ENCODE measurements around the gene GSTK1.
"Not testable (repeated sequence)": the region's sequence is repeated elsewhere in the genome, so short reads cannot be mapped to it uniquely, and the experiment has no call there.

Gene GSTK1

DNA sequence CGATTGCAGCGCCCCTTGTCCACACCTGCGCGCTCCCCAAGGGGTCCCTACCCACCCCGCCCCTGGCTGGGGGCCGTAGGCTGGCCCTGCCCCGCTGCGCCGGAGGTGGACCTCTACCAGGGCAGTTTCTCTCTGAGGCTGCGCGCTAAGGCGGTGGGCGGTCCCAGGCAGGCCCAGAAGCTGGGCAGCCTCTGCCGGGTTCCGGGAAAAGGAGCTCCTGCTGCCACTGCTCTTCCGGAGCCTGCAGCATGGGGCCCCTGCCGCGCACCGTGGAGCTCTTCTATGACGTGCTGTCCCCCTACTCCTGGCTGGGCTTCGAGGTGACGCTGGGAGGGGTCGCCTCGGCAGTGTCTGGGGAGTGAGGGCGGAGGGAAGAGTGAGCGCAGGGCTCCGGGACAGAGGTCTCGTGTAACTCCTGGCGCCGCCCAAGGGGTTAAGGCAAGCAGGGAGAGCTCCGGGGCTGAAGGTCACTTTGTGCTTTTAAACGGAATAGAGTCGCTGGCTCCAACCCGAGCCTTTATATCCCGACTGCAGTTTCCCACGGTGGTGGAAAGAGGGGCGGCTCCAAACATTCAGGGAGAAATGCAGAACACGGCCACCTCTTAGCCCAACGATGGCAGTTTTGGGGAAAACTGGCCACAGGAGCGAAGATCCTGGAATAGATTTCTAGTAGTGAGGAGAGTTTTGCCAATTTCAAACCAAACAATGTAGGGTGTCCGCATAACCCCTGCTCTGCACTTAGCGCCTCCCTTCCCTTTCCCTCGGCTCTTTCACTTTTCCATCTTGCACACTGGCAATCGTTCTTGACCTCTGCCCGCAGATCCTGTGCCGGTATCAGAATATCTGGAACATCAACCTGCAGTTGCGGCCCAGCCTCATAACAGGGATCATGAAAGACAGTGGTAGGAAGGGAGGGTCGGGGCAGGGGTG, at the start of gene GSTK1:
Gene GSTK1 (plus strand): TSS at position 176 of the 930 bp plus-strand sequence. CDS start 73 bp downstream, at position 249.
- peak; percentile 86 for DNase-seq
- in situ Hi-C loops (cut with HindIII; ENCODE audit: low pct_ligation_motif_present, low pct_unique_long_range_greater_than_20kb, low sequenced_read_pairs), result no loop called here

DNA sequence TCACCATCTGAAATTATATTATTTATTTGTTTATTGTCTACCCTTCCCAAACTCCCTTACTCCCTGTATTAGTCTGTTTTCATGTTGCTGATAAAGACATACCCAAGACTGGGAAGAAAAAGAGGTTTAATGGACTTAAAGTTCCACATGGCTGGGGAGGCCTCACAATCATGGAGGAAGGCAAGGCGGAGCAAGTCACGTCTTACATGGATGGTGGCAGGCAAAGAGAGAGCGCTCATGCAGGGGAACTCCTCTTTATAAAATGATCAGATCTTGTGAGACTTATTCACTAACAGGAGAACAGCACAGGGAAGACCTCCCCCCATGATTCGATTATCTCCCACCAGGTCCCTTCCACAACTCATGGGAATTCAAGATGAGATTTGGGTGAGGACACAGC, 49.8 kb upstream of the GSTK1 start:
- DNase-seq, result not testable (repeated sequence)
- in situ Hi-C loops (cut with HindIII; ENCODE audit: low pct_ligation_motif_present, low pct_unique_long_range_greater_than_20kb, low sequenced_read_pairs), result loop anchor here (10.0 kb wide), 1 partner anchor 199 kb away; no protein-coding TSS in a partner anchor

DNA sequence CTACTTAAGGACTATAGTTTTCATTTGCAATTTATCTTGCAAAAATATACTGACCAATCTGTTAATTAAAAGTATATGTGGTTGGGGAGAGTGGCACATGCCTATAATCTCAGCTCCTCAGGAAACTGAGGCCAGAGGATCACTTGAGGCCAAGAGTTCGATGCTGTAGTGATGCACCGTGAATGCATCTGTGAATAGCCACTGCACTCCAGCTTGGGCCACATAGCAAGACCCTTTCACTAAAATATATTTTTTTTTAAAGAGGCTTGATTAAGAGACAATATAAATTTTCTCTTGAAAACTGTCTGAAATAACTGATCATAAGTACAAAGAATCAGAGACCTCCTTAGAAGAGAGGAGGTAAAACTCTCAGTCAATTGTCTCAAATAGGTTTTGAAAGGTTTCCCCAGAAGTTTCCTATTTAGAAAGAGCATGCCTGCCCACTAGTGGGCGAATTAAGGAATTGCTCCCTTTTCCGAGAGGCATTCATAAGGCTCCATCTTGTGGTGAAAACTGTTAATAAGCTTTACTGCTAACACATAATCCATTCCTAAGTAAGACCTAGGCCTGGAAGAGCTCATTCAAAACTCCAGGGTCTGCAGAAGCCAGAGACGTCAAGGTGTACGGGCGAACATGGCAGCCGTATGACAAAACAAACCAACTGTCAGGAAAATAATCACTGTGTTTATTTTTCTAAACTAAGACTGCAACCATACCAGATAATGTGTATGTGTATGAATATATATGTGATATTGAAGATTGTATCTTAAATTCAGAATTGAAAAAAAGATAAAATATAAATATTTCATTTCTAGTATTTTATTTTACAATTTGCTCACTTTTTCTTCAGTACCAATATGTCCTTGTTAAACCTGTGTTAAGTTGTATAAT, 48.2 kb upstream of the GSTK1 start:
- in situ Hi-C loops (cut with HindIII; ENCODE audit: low pct_ligation_motif_present, low pct_unique_long_range_greater_than_20kb, low sequenced_read_pairs), result loop anchor here (10.0 kb wide), 1 partner anchor 200 kb away; no protein-coding TSS in a partner anchor
- peak; percentile 91 for DNase-seq

DNA sequence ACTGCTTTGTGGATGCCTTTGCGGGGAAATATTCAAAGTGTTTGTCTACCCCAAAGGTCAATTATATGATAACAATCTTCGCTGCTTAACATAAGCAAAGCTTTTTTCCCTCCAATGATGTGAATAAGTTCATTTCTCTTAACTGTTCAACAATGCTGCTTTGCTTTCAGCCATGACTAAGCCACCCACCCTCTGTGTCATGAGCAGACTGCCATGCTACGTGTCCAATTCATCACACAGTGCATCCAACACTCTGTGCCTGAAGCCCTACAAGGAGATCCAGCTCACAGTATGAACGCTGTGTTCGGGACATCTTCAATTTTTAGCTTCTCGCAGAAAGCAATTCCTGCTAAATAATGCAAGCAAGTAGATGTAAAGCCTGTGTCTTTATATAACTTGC, 47.1 kb upstream of the GSTK1 start:
- no peak for DNase-seq
- in situ Hi-C loops (cut with HindIII; ENCODE audit: low pct_ligation_motif_present, low pct_unique_long_range_greater_than_20kb, low sequenced_read_pairs), result loop anchor here (10.0 kb wide), 1 partner anchor 201 kb away; no protein-coding TSS in a partner anchor

DNA sequence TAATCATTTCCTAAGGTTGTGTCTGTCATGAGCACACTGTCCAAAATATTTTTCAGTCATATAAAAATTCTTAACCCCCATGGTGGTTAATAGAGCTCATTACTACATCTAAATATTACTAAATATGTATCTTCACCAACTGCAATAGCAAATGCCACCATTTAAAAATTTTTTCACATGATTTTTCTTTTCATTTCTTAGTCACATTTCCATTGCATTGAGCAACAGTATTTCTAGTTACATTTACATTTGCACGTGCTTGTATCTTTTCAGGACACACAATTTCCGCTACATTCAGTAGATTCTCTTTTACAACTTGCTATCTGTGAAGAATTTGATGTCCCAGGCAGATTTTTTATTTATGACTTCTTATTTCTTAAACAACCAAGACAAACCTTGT, 46.6 kb upstream of the GSTK1 start:
- in situ Hi-C loops (cut with HindIII; ENCODE audit: low pct_ligation_motif_present, low pct_unique_long_range_greater_than_20kb, low sequenced_read_pairs), result loop anchor here (10.0 kb wide), 1 partner anchor 202 kb away; no protein-coding TSS in a partner anchor
- no peak for DNase-seq

DNA sequence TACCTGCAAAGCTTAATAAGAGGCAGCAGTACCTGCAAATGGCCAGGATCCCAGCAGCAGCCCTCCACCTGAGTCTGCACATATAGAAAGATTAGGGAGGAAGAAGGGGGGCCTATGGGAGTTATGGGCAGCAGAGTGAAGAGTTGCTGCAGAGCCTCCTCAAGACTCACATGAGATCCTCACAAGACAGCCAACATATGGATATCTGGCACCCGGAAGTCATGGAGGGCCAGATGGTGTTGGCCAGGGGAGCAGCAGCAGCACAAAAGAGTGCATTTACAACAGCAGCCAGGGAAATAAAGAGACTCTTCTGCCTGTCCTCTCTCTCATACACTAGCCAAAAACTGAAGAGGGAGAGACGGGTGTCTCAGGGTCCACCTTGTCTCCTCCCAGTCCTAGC, 45.4 kb upstream of the GSTK1 start:
- no peak for DNase-seq
- in situ Hi-C loops (cut with HindIII; ENCODE audit: low pct_ligation_motif_present, low pct_unique_long_range_greater_than_20kb, low sequenced_read_pairs), result loop anchor here (10.0 kb wide), 1 partner anchor 203 kb away; no protein-coding TSS in a partner anchor

DNA sequence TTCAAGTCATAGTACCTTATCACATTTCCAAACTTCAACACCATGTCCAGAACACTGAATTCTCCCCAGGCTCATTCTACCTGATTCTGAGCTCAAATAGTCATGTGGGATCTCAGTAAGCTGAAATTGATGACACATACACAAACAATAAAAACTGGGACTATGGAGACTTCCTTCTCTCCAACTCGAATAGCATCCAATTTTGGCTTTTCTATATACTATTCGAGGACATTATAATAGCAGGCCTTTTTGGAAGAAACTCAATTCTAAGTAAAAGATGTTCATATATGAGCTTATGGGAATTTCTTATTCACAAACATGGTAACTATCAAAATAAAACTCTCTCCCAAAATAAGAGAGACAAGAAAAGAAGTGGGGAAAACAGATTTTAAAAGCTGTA, 42.0 kb upstream of the GSTK1 start:
- DNase-seq, result no peak
- in situ Hi-C loops (cut with HindIII; ENCODE audit: low pct_ligation_motif_present, low pct_unique_long_range_greater_than_20kb, low sequenced_read_pairs), result no loop called here

DNA sequence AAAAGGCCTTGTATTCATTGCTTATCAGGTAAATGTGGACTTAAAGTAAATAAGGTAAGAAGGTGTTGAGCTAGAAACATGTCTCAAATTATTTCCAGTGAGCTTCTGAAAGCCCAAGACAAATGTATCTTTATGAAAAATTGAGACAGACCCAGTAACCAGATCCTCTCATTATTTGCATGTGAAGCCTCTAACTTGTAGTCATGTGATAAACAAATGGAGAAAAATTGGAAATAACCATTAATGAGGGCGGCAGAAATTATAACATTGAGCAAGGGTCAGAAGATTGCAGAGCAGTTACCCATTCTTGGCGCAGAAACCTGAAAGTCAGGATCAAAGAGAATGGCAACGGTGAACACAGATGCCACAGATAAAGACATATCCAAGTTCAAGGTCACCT, 41.5 kb upstream of the GSTK1 start, which contains the start of gene TAS2R40:
Gene TAS2R40 (plus strand): TSS at position 301 of the 400 bp plus-strand sequence. CDS start 42 bp downstream, at position 343.
- in situ Hi-C loops (cut with HindIII; ENCODE audit: low pct_ligation_motif_present, low pct_unique_long_range_greater_than_20kb, low sequenced_read_pairs), result no loop called here
- no peak for DNase-seq

DNA sequence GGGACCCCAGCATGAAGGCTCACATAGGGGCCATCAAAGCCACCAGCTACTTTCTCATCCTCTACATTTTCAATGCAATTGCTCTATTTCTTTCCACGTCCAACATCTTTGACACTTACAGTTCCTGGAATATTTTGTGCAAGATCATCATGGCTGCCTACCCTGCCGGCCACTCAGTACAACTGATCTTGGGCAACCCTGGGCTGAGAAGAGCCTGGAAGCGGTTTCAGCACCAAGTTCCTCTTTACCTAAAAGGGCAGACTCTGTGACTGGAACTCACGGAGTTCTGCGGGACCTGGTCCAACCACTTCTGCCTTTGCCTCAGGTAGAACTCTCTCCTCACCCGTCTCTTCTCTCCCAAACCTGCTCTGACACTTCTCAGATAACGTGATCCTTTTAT, 40.5 kb upstream of the GSTK1 start:
- in situ Hi-C loops (cut with HindIII; ENCODE audit: low pct_ligation_motif_present, low pct_unique_long_range_greater_than_20kb, low sequenced_read_pairs), result no loop called here
- no peak for DNase-seq

DNA sequence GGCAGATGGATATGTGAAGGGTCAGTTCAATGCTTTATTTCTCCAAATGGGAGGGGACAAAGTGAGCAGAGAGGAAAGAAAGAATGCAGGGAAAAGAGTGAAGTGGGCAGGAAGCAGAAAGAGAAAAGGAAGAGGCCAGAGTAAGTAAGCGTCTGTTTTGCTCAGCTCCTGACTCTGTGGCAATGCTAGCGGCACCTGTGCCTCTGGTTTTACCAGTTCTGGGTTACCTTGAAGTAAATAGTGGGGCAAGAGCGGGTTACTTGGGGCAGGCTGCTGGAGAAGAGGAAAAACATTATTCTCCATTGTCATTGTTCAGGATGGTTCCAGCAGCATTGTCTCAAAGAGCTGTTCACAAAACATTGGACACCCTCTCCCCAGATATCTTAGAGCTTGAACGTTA, 39.5 kb upstream of the GSTK1 start:
- in situ Hi-C loops (cut with HindIII; ENCODE audit: low pct_ligation_motif_present, low pct_unique_long_range_greater_than_20kb, low sequenced_read_pairs), result no loop called here
- DNase-seq, result no peak

DNA sequence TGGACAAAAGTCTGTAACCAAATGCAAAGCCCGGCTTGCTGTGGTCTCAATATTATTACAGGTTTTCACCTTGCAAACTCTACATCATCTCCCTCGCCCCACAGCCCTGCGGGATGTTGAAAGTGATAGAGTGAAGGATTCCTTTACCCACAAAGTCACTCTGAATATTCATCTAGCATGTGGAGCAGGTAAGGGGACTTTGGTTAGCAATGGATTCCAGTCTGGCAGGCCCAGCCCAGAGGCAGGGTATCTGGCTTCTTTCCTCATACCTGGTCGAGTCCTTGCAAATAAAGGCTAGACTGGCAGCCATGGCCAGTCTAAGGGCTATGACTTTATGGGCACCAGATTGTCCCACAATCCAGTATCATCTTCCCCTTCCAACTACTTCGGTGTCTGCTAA, 38.2 kb upstream of the GSTK1 start:
- in situ Hi-C loops (cut with HindIII; ENCODE audit: low pct_ligation_motif_present, low pct_unique_long_range_greater_than_20kb, low sequenced_read_pairs), result no loop called here
- no peak for DNase-seq

DNA sequence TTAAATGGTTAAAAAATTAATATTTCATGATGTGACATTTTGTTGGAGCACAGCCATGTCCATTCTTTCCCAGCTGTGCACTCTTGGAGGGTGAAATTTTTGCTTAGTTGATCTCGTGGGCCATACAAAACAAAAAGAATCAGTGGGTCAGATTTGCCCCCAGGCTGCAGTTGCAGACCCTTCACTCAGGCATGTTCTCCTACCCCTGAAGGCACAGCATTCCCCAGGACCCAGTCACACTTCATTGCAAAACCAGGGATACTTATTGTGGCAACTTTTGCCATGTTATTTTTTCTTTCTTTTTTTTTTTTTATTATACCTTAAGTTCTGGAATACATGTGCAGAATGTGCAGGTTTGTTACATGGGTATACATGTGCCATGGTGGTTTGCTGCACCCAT, 35.4 kb upstream of the GSTK1 start:
- DNase-seq, result no peak
- in situ Hi-C loops (cut with HindIII; ENCODE audit: low pct_ligation_motif_present, low pct_unique_long_range_greater_than_20kb, low sequenced_read_pairs), result no loop called here

DNA sequence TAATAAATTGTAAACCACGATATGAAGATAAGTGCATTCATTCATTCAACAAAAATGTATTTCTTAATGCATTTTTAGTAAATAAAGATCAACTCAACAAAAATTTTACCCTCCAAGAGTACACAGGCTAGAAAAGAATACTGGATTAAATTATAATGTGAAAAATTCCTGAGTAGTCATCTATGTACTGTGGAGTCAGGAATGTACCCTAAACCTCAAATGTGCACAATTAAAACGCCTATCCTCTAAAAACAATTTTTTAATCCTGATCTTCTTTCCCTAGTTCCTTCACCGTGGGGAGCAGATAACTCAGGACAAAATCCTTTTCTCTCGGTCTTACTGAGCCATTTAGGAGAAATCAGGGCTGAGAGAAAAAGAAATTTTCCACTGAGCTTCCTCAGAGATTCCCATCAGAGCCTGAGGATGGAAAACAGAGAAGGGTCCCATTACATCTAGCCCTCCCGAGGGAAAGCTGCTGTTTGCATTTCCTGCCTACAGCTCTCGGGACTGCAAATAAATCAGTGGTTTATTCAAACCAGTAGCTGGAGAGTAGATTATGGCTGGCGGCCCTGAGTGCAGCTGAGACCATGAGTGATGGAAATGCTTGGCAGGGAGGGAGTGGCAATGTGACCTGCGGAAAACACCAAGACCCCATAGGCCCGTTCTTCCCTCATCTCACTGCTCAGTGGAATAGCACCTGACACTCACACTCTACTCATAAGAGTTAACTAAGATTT, 34.0 kb upstream of the GSTK1 start:
- in situ Hi-C loops (cut with HindIII; ENCODE audit: low pct_ligation_motif_present, low pct_unique_long_range_greater_than_20kb, low sequenced_read_pairs), result no loop called here
- DNase-seq, result no peak

DNA sequence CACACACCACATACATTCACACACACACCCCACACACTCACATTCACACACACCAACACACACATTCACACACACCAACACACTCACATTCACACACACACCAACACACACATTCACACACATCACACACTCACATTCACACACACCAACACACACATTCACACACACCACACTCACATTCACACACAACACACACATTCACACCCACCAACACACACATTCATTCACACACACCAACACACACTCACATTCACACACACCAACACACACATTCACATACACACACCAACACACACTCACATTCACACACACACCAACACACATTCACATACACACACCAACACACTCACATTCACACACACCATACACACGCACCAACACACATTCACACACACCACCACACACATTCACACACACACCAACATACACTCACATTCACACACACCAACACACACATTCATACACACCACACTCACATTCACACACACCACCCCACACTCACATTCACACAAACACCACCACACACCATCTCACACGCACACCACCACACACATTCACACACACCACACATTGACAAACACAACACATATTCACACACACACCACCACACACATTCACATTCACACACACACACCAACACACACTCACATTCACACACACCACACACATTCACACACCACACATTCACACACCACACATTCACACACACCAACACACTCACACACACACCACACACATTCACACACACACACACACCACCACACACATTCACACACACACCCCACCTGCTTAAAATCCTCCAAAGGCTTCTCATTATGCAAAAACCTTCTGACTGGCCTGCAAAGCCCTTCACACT, 32.4 kb upstream of the GSTK1 start:
- no peak for DNase-seq
- in situ Hi-C loops (cut with HindIII; ENCODE audit: low pct_ligation_motif_present, low pct_unique_long_range_greater_than_20kb, low sequenced_read_pairs), result no loop called here

DNA sequence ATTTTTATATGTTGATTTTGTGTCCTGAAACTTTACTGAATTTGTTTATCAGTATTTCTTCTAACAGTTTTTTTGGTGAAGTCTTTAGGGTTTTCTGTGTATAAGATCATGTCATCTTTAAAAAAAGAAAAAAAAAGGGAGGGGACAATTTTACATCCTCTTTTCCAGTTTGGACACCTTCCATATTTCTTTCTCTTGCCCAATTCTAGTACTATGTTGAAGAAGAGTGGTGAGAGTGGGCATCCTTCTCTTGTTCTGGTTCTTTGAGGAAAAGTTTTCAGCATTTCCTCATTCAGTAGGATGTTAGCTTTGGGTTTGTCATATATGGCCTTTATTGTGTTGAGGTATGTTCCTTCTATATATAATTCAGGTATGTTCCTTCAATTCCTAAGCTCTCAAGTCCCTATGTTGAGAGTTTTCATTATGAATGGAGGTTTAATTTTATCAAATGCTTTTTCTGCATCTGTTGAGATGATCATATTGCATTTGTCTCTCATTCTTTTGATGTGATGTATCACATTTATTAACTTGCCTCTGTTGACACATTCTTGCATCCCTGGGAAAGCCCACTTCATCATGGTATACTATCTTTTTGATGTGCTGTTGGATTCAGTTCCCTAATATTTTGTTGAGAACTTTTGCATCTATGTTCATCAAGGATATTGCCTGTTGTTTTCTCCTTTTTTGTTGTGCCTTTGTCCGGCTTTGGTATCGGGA, 29.3 kb upstream of the GSTK1 start:
- in situ Hi-C loops (cut with HindIII; ENCODE audit: low pct_ligation_motif_present, low pct_unique_long_range_greater_than_20kb, low sequenced_read_pairs), result no loop called here
- no peak for DNase-seq

DNA sequence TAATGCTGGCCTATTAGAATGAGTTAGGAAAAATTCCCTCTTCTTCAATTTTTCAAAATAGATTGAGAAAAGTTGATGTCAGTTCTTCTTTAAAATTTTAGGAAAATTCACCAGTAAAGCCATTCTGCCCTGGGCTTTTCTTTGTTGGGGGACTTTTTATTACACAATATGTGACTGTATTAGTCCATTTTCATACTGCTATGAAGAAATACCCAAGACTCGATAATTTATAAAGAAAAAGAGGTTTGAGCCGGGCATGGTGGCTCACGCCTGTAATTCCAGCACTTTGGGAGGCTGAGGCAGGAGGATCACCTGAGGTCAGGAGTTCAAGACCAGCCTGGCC, 28.7 kb upstream of the GSTK1 start:
- in situ Hi-C loops (cut with HindIII; ENCODE audit: low pct_ligation_motif_present, low pct_unique_long_range_greater_than_20kb, low sequenced_read_pairs), result no loop called here
- DNase-seq, result no peak

DNA sequence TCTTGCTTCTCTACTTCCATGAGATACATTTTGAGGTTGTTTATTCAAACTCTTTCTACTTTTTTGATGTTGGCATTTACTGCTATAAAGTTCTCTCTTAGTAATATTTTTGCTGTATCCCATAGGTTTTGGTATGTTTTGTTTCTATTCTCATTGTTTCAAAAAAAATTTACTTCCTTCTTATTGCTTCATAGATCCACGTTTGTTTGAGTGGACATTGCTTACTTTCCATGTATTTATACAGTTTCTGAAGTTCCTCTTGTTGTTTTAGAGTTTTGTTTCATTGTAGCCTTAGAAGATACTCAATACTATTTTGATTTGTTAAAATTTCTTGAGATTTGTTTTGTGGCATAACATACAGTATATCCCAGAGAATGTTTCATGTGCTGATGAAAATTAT, 27.7 kb upstream of the GSTK1 start:
- in situ Hi-C loops (cut with HindIII; ENCODE audit: low pct_ligation_motif_present, low pct_unique_long_range_greater_than_20kb, low sequenced_read_pairs), result no loop called here
- DNase-seq, result no peak
